ACC112 (cell line): Measurements from ENCODE around the gene ABCB11.

Source experiments
- H2AFZ ChIP-seq: fragments of 200-600 bp; sonication (generic); one replicate; pipeline ENCODE4 v1.6.0; 2017; ENCODE audit warnings: antibody characterized with exemption, low read length; ENCODE audit not compliant: unreplicated experiment
- H3K27ac ChIP-seq: fragments of 200-600 bp; sonication (generic); 2 replicates; pipeline ENCODE4 v1.5.1; 2014; ENCODE audit warnings: low read depth, mild to moderate bottlenecking, antibody characterized with exemption, low read length, moderate library complexity
- H3K27me3 ChIP-seq: fragments of 200-600 bp; sonication (generic); 2 replicates; pipeline ENCODE4 v1.6.1; 2014; ENCODE audit warnings: mild to moderate bottlenecking, antibody characterized with exemption, low read length, moderate library complexity, mixed read lengths; ENCODE audit not compliant: insufficient read depth
- H3K36me3 ChIP-seq: fragments of 200-600 bp; sonication (generic); 2 replicates; pipeline ENCODE4 v1.6.1; 2016; ENCODE audit warnings: mild to moderate bottlenecking, antibody characterized with exemption, low read length, moderate library complexity, mixed read lengths; ENCODE audit not compliant: insufficient read depth
- H3K4me1 ChIP-seq: fragments of 200-600 bp; sonication (generic); one replicate; pipeline ENCODE4 v1.6.1; 2016; ENCODE audit warnings: low read length, mixed read lengths; ENCODE audit not compliant: insufficient read depth, unreplicated experiment, control insufficient read depth
- H3K4me3 ChIP-seq: fragments of 200-600 bp; sonication (generic); 2 replicates; pipeline ENCODE4 v1.5.1; 2014; ENCODE audit warnings: mild to moderate bottlenecking, low read depth, low read length
- H3K79me2 ChIP-seq: fragments of 200-600 bp; sonication (generic); one replicate; pipeline ENCODE4 v1.6.0; 2016; ENCODE audit warnings: low read length; ENCODE audit not compliant: control insufficient read depth, unreplicated experiment, insufficient read depth

ABCB11 gene

DNA sequence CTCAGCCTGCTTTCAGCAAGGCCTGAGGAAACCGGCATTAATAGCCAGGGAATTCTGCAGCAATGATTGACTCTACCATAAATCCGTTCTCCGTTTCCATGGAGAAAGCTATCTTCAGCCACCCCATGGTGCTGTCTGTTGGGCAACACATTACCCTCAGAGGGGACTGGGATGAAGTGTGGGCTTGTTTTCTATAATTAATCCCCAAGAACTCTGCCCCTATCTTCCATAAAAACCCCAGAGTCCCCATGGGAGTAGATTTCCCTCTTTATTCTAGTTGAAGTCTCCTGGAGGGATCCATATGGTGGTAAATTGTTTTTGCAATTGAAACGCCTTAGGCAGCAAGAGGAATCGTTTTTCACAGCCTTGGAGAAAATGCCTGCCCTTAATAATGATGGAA is 120.8 kb downstream of the ABCB11 start:
- Histone ChIP-seq H3K27me3 (peaks cover 42% of the 10 kb centered on the region), H2AFZ (no peak overlapping the region), H3K36me3 (no peaks in the 10 kb centered on the region), H3K27ac (no peak overlapping the region), H3K4me1 (no peaks in the 10 kb centered on the region), H3K4me3 (no peak overlapping the region), H3K79me2 (no peaks in the 10 kb centered on the region)

DNA sequence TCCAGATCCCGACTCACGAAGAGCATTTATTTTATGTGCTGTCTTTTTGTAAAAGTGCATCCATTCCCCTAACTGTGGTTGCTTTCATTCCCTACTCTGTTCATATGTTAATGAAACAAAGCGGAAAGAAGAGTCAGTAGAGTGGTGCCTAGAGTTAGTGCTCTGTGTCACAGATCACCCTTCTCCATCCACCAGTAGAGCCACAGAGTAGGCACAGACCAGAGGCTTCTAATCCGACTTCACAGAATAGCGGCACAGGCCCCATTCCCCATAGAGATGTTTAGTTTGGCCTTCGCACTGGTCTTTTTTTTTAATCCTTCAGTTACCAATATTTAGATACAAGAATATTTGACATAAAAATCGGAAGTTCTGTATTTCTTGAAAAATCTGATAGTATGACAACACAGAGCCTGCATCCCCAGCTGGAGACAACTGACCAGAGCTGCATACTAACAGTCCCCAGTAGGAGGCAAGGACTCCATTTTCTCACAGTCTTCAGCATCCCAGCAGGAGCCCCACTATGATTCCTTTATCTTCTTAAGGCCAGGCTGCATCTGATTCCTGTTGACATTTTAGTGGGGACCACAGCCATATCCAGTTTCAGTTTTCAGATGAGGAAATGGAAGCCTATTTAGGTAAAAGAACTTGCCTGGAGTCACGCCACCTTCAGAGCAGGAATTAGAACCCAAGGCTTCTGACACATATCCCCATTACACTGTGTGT is 123.0 kb downstream of the ABCB11 start:
- Histone ChIP-seq H3K4me1 (no peaks in the 10 kb centered on the region), H3K27me3 (peaks cover 60% of the 10 kb centered on the region), H3K36me3 (no peaks in the 10 kb centered on the region), H2AFZ (no peak overlapping the region), H3K79me2 (no peaks in the 10 kb centered on the region), H3K27ac (no peak overlapping the region), H3K4me3 (no peak overlapping the region)

DNA sequence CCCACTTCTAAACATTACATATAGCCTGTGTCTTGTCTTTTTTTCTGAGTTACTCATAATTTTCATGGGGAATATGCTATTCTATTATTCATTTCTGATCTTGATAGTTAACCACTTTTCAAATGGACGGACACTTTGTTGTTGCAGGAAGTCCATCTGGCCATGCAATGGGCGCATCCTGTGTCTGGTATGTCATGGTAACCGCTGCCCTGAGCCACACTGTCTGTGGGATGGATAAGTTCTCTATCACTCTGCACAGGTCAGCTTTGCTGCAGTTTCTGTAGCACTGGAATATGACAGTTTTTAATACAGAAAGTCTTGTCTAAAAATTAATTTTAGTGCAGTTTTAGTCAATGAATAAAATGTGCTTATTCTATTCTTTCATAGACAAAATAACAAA is 126.8 kb downstream of the ABCB11 start:
- peaks cover 49% of the 10 kb centered on the region for H3K27me3 ChIP-seq
- H3K79me2 ChIP-seq = no peaks in the 10 kb centered on the region
- H3K4me1 ChIP-seq = no peaks in the 10 kb centered on the region
- H2AFZ ChIP-seq = no peak overlapping the region
- no peak overlapping the region for H3K4me3 ChIP-seq
- H3K27ac ChIP-seq = no peak overlapping the region
- H3K36me3 ChIP-seq = no peaks in the 10 kb centered on the region

DNA sequence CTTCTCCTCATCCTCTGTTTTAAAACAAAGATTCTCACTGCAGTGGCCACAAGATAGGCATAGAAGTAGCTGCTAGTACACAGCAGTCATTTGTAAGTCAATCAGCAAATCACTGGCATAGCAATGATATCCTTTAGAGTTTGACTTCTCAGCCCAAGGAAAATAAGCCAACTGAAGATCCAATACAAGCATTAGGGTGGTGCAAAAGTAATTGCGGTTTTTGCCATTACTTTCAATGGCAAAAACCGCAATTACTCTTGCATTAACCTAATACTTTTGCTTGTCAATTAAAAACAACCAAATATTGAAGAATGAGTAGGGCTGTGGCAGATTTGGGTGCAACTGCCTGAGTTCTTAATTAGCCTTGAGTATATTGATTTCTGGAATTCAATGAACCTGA is 127.2 kb downstream of the ABCB11 start:
- no peak overlapping the region for H2AFZ ChIP-seq
- no peaks in the 10 kb centered on the region for H3K36me3 ChIP-seq
- no peaks in the 10 kb centered on the region for H3K4me1 ChIP-seq
- no peaks in the 10 kb centered on the region for H3K79me2 ChIP-seq
- peaks cover 54% of the 10 kb centered on the region for H3K27me3 ChIP-seq
- H3K27ac ChIP-seq = no peak overlapping the region
- H3K4me3 ChIP-seq = no peak overlapping the region

DNA sequence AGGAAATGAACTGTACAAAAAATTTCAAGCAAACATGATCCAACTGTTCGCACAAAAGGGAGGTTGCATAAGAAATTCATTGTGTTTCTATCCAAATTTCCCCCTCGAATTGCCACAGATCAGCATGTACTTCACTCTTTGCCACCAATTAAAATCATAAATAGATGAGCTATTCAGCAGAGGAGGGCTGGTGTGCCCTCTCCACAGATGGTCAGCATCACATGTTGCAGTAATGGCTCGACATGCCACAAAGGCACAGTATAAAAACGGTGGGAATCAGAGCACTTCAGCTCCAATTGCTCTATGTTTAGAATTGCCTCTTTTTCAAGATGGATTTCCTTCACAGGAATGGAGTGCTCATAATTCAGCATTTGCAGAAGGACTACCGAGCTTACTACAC is 130.1 kb downstream of the ABCB11 start, which contains the start of gene G6PC2:
Gene G6PC2, plus strand, starts transcription at position 289 of the 400 bp plus-strand sequence. Its CDS starts 41 bp downstream, at position 330.
- H2AFZ ChIP-seq = no peak within 1 kb of the TSS
- peaks cover 42% of the 10 kb centered on the region for H3K27me3 ChIP-seq
- H3K79me2 ChIP-seq = no peaks in the 10 kb centered on the region
- H3K4me1 ChIP-seq = no peaks in the 10 kb centered on the region
- no peak within 1 kb of the TSS for H3K27ac ChIP-seq
- no peak within 1 kb of the TSS for H3K4me3 ChIP-seq
- H3K36me3 ChIP-seq = no peaks in the 10 kb centered on the region

DNA sequence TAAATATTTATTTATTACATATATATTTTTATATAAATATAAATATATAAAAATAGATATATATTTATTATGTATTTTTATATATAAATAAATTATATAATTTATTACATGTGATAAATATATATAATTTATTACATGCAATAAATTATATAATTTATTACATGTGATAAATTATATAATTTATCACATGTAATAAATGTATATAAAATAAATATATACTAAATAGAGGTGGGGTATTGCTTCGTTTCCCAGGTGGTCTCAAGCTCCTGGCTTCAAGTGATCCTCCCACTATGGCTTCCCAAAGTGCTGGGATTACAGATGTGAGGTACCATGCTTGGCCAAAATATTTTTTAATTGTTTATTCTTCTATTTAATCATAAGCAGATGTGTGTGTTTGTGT is 133.7 kb downstream of the ABCB11 start:
- H3K4me3 ChIP-seq = no peak overlapping the region
- no peaks in the 10 kb centered on the region for H3K79me2 ChIP-seq
- H3K27me3 ChIP-seq = peaks cover 17% of the 10 kb centered on the region
- no peaks in the 10 kb centered on the region for H3K36me3 ChIP-seq
- no peak overlapping the region for H3K27ac ChIP-seq
- H3K4me1 ChIP-seq = no peaks in the 10 kb centered on the region
- no peak overlapping the region for H2AFZ ChIP-seq

DNA sequence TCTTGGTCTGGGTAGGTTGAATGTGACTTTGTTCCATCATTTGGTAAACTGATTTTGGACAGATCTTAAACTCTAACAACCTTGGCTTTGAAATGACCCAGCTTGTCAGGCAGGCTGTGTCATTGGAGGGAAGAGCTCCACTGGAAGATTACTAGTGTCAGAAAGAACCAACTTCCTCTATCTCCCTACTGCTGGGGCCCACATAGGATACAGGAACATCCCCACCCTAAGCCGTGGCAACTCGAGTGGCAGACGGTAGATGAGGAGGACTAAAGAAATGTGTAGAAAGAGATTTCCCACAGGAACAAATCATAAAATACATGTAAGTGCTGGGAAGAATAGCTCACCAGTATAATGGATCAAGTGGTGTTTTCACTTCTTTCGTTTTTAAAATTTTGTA is 134.3 kb downstream of the ABCB11 start:
- Histone ChIP-seq H2AFZ (no peak overlapping the region), H3K36me3 (no peaks in the 10 kb centered on the region), H3K79me2 (no peaks in the 10 kb centered on the region), H3K27me3 (peaks cover 22% of the 10 kb centered on the region), H3K27ac (no peak overlapping the region), H3K4me3 (no peak overlapping the region), H3K4me1 (no peaks in the 10 kb centered on the region)

DNA sequence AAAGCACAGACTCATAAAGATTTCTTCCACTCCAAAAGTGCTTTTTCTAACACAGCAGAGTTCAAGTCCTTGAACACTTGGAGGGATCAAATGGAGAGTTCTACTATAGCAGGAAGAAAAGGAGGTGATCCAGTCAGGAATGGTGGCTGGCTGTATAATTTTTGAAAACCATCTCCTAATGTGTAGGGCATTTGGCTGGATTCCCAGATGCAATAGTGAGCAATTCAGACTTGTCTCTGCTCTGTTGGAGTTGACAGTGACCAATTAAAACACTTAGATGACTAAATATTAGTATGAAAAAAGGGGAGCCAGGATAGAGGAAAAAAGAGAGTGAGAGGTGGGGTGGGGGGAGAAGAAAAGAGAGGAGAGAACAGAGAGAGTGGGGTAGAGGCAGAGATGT is 135.4 kb downstream of the ABCB11 start:
- Histone ChIP-seq H3K27me3 (peaks cover 21% of the 10 kb centered on the region), H2AFZ (no peak overlapping the region), H3K4me1 (no peaks in the 10 kb centered on the region), H3K4me3 (no peak overlapping the region), H3K27ac (no peak overlapping the region), H3K36me3 (no peaks in the 10 kb centered on the region), H3K79me2 (no peaks in the 10 kb centered on the region)

DNA sequence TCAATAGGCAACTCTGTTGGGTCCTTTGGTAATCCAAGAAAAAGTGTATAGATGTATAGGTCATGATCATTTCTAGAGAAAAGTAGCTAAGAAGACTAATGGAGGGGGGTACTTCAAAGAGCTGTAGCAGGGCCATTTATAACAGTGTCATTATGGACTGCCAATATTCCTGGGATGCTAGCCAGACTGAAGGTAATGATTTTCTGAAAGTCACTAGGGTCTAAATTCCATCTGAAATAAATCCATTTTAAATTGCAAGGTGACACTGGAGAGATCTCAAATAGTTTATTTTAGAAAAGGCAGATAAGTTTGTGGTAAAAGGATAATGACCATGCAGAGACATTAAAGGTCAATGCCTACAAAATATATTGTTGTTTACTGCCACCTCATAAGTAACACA is 136.4 kb downstream of the ABCB11 start:
- H3K79me2 ChIP-seq = peaks cover 4% of the 10 kb centered on the region
- no peak overlapping the region for H3K27ac ChIP-seq
- H3K4me3 ChIP-seq = no peak overlapping the region
- no peak overlapping the region for H2AFZ ChIP-seq
- no peaks in the 10 kb centered on the region for H3K36me3 ChIP-seq
- H3K4me1 ChIP-seq = no peaks in the 10 kb centered on the region
- H3K27me3 ChIP-seq = peaks cover 15% of the 10 kb centered on the region; the same call in 1 of the 2 replicates

DNA sequence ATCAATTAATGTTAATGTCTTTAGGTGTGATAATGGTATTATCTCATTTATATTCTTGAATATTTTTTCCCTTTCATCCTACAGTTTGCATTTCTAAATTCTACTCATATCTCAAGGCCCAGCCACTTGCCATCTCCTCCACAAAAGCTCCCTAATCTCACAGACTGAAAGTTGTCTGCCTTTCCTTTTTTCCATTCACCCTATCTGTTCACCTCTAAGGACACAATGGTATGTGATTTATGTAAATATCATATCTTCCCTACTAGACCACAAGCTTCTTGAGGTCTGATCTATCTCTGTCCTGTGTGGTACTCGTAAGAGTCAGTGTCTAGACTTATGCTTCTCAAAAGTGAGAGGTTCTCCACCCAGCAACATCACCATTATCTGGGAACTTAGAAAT is 137.0 kb downstream of the ABCB11 start:
- Histone ChIP-seq H3K4me1 (peaks cover 5% of the 10 kb centered on the region), H2AFZ (no peak overlapping the region), H3K36me3 (no peaks in the 10 kb centered on the region), H3K27ac (no peak overlapping the region), H3K27me3 (peaks cover 12% of the 10 kb centered on the region; the same call in 1 of the 2 replicates), H3K79me2 (peaks cover 11% of the 10 kb centered on the region), H3K4me3 (no peak overlapping the region)

DNA sequence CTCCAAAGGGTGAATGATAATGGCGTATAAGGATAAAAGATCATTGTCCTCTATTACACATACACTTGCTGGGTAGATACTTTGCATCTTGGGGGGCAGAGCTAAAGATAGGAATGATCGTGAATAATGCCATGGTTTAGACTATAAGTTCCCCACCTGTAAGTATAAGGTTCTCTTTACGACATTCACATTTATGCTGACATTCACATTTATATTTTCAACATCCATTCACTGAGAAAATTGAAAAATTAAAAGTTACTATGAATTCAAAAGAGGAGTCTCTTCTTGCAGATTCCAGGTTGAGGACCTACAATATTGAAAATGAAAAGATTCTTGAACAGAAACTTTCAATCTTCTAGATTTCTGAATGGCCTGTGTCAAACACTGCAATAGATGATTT is 138.8 kb downstream of the ABCB11 start:
- Histone ChIP-seq H2AFZ (no peak overlapping the region), H3K36me3 (peaks cover 5% of the 10 kb centered on the region; the same call in 1 of the 2 replicates), H3K79me2 (peaks cover 12% of the 10 kb centered on the region), H3K27me3 (peaks cover 9% of the 10 kb centered on the region; the same call in 1 of the 2 replicates), H3K27ac (no peak overlapping the region), H3K4me3 (no peak overlapping the region), H3K4me1 (peaks cover 6% of the 10 kb centered on the region)
